ENCODE results near the gene MAP3K4.

MAP3K4 gene

DNA sequence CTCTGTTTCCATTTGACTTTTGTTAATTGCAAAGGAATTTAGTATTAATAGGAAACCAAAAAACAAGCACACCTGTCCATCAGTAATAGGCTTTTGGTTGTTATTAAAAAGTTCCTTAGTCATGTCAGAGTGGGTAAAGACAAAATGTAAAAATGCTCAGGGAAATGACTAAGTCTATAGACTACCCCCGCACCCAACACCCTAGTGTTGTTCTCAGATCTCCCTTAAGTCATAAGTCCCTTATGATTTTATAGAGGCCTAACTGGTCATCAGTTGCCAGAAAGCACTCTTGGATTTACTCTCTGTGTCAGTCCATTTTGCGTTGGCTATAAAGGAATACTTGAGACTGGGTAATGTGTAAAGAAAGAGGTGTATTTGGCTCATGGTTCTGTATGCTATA lies 52.8 kb downstream of the MAP3K4 start:
- no peaks in the 10 kb centered on the region for H3K4me1 ChIP-seq (ENCODE audit: control insufficient read depth, insufficient read depth, low read length)
- peaks cover 6% of the 10 kb centered on the region in 2 donors for H3K36me3 ChIP-seq (ENCODE audit: control insufficient read depth in 2 of 2, insufficient read depth in 2 of 2, low read length in 2 of 2)
- no peak overlapping the region for H3K4me3 ChIP-seq (ENCODE audit: low read length in 2 of 2)
- no peak overlapping the region for H3K27ac ChIP-seq (ENCODE audit: low read length)
- no peak overlapping the region for H3K9ac ChIP-seq (ENCODE audit: low read length in 2 of 2)
- no peaks in the 10 kb centered on the region for H3K27me3 ChIP-seq (ENCODE audit: control insufficient read depth in 1 of 2, insufficient read depth in 2 of 2, low read length in 2 of 2)
- H3K9me3 ChIP-seq (ENCODE audit: control insufficient read depth in 2 of 2, low read length in 2 of 2) = no peaks in the 10 kb centered on the region

DNA sequence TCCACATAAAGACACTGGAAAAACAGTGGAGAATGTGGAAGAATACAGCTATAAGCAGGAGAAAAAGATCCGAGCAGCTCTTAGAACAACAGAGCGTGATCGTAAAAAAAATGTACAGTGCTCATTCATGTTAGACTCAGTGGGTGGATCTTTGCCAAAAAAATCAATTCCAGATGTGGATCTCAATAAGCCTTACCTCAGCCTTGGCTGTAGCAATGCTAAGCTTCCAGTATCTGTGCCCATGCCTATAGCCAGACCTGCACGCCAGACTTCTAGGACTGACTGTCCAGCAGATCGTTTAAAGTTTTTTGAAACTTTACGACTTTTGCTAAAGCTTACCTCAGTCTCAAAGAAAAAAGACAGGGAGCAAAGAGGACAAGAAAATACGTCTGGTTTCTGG lies 57.1 kb downstream of the MAP3K4 start:
- Histone ChIP-seq H3K4me1 (ENCODE audit: control insufficient read depth, insufficient read depth, low read length) (no peaks in the 10 kb centered on the region), H3K27ac (ENCODE audit: low read length) (no peak overlapping the region), H3K9me3 (ENCODE audit: control insufficient read depth in 2 of 2, low read length in 2 of 2) (no peaks in the 10 kb centered on the region), H3K27me3 (ENCODE audit: control insufficient read depth in 1 of 2, insufficient read depth in 2 of 2, low read length in 2 of 2) (no peaks in the 10 kb centered on the region), H3K9ac (ENCODE audit: low read length in 2 of 2) (no peak overlapping the region), H3K4me3 (ENCODE audit: low read length in 2 of 2) (no peak overlapping the region), H3K36me3 (ENCODE audit: control insufficient read depth in 2 of 2, insufficient read depth in 2 of 2, low read length in 2 of 2) (peaks cover 3 to 5% of the 10 kb centered on the region in 2 donors)

DNA sequence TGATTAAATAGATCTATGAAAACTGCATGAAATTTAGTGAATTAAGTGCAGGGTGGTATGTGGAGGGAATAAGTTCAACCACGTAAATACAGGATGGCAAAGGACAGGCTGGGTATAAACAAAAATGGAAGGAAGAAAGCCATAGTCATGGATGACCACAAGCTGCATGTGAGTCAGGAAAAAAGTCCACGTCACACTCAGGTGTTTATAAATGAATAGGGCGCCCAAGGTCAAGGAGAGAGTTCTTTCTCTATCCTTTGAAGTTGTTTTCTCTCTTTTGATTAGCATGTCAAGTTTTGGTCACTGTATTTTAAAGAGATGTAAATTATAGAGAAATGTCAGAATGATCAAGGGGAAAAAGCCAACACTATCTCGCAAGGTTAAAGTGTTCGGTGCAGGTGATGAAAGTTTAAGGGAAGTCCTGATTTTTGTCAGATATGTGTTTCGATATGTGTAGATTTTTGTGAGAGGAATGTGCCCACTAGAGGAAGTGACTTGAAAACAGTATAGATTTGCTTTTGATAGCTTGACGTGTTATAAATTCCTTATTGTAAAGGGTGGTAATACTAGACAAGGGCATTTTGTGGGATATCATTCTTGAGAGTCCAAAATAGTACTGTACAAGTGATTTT lies 58.7 kb downstream of the MAP3K4 start:
- Histone ChIP-seq H3K9ac (ENCODE audit: low read length in 2 of 2) (no peak overlapping the region), H3K9me3 (ENCODE audit: control insufficient read depth in 2 of 2, low read length in 2 of 2) (no peaks in the 10 kb centered on the region), H3K4me3 (ENCODE audit: low read length in 2 of 2) (no peak overlapping the region), H3K27ac (ENCODE audit: low read length) (no peak overlapping the region), H3K4me1 (ENCODE audit: control insufficient read depth, insufficient read depth, low read length) (no peaks in the 10 kb centered on the region), H3K27me3 (ENCODE audit: control insufficient read depth in 1 of 2, insufficient read depth in 2 of 2, low read length in 2 of 2) (no peaks in the 10 kb centered on the region), H3K36me3 (ENCODE audit: control insufficient read depth in 2 of 2, insufficient read depth in 2 of 2, low read length in 2 of 2) (peaks cover 0 to 5% of the 10 kb centered on the region in 2 donors)

DNA sequence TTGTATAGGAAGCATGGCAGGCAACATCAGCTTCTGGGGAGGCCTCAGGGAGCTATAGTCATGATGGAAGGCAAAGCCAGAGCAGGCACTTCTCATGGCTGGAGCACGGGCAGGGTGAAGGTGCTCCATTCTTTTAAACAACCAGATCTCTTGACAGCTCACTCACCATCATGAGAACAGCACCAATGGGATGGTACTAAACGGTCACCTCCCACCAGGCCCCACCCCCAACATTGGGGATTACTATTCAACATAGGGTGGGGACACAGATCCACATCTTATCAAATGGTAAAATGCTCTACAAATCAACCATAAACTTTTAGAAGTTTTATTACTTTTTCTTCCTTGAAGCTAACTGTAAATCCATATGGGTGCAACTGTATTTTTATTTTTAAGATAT lies 61.5 kb downstream of the MAP3K4 start:
- H3K9me3 ChIP-seq (ENCODE audit: control insufficient read depth in 2 of 2, low read length in 2 of 2) = no peaks in the 10 kb centered on the region
- no peaks in the 10 kb centered on the region for H3K4me1 ChIP-seq (ENCODE audit: control insufficient read depth, insufficient read depth, low read length)
- no peak overlapping the region for H3K4me3 ChIP-seq (ENCODE audit: low read length in 2 of 2)
- H3K9ac ChIP-seq (ENCODE audit: low read length in 2 of 2) = no peak overlapping the region
- H3K27ac ChIP-seq (ENCODE audit: low read length) = no peak overlapping the region
- no peaks in the 10 kb centered on the region for H3K27me3 ChIP-seq (ENCODE audit: control insufficient read depth in 1 of 2, insufficient read depth in 2 of 2, low read length in 2 of 2)
- H3K36me3 ChIP-seq (ENCODE audit: control insufficient read depth in 2 of 2, insufficient read depth in 2 of 2, low read length in 2 of 2) = peaks cover 0 to 5% of the 10 kb centered on the region in 2 donors

DNA sequence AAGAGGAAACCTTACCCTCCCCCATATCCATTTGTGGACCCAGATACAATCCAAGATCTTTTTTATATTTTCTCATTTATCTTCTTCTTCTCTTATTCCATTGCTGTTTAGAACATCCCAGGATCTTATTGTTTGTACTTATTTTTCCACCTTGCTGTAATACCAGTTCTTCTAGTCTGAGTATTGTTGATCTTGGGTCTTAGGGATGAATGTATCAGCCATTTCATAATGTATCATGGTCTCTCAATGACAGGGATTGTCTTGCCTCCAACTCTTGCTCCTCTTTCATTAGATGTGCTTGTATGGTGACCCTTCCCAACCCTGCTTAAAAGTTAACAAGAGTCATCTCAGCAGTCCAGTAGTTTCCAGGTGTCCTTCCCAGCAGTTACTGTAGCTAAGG lies 63.3 kb downstream of the MAP3K4 start:
- Histone ChIP-seq H3K4me3 (ENCODE audit: low read length in 2 of 2) (no peak overlapping the region), H3K9me3 (ENCODE audit: control insufficient read depth in 2 of 2, low read length in 2 of 2) (no peaks in the 10 kb centered on the region), H3K27ac (ENCODE audit: low read length) (no peak overlapping the region), H3K4me1 (ENCODE audit: control insufficient read depth, insufficient read depth, low read length) (no peaks in the 10 kb centered on the region), H3K27me3 (ENCODE audit: control insufficient read depth in 1 of 2, insufficient read depth in 2 of 2, low read length in 2 of 2) (no peaks in the 10 kb centered on the region), H3K36me3 (ENCODE audit: control insufficient read depth in 2 of 2, insufficient read depth in 2 of 2, low read length in 2 of 2) (no peaks in the 10 kb centered on the region), H3K9ac (ENCODE audit: low read length in 2 of 2) (no peak overlapping the region)

DNA sequence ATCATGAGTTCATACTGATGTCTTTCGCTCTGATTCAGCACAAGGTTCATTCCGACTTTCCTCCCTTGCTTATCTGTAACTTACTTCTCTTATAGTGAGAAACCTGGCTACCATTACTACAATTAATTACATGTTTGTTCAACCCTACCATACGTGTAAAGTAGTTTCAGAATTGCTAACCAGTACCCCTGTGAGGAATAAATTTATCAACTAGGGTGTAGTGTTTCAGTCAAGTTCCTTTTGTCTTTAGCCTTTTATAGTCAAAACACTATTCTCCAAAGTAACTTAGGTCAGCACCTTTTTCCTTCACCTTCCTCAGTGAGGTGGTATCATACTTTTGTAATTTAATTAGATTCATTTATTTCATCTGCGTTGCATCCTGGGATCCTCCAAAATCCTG lies 64.9 kb downstream of the MAP3K4 start:
- H3K4me3 ChIP-seq (ENCODE audit: low read length in 2 of 2) = no peak overlapping the region
- no peak overlapping the region for H3K27ac ChIP-seq (ENCODE audit: low read length)
- H3K9me3 ChIP-seq (ENCODE audit: control insufficient read depth in 2 of 2, low read length in 2 of 2) = no peaks in the 10 kb centered on the region
- H3K36me3 ChIP-seq (ENCODE audit: control insufficient read depth in 2 of 2, insufficient read depth in 2 of 2, low read length in 2 of 2) = no peaks in the 10 kb centered on the region
- H3K4me1 ChIP-seq (ENCODE audit: control insufficient read depth, insufficient read depth, low read length) = no peaks in the 10 kb centered on the region
- no peak overlapping the region for H3K9ac ChIP-seq (ENCODE audit: low read length in 2 of 2)
- no peaks in the 10 kb centered on the region for H3K27me3 ChIP-seq (ENCODE audit: control insufficient read depth in 1 of 2, insufficient read depth in 2 of 2, low read length in 2 of 2)

DNA sequence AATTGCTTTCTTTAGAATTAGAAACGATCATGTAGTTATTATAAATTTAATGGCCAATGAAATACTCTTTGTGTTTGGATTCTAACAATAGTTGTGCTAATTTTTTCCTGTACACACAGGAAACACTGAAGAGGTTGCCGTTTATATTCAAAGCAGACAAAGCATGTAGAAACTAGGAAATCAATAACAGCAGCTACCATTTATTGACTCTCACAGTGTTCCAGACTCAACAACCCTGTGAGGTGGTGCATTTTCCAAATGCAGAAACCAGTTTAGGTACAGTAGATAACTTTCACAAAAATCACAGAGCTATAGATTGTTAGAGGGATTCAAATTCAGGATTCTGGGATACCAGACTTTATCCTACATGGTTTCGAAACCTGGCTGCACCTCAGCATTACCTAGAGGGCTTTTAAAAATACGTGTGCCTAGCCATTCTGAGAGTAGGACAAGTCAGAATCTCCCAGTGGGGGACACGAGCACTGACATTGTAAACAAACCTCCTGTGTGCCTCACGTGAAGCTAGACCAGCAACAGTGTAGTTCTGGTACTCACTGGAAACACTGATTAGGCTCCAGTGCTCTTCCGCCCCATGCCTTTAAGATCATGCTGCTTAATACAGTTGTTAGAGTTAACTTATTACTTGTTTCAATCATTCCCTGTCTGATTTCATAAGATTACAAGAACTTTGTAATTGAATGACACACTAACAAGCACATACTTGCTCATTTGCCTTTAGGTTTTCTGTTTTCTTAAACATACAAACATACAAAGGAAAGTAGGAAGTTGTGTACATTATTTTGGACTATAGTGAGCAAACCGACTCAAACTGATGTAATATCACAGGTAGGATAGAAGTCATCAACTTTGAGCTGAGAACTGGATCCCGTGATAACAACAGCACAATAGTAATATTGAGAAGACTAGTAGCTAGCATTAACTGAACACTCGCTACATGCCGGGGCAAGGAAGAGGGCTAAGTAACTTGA lies 65.8 kb downstream of the MAP3K4 start:
- no peaks in the 10 kb centered on the region for H3K4me1 ChIP-seq (ENCODE audit: control insufficient read depth, insufficient read depth, low read length)

DNA sequence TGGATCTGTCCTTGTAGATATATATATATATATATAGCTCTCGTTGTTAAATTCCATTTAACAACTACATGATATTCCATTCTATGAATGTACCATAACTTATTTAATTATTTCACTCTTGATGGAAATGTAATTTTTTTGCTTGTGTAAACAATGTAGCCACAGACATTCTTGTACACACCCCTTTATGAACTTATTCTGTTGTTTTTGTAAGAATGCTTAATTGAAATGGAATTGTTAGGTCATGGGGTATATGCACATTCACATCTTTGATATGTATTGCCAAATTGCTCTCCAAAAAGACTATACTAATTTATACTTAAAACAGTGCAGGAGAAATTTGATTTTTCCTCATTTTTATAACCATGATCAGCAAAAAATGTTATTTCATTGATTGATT lies 67.2 kb downstream of the MAP3K4 start:
- Histone ChIP-seq H3K4me1 (ENCODE audit: control insufficient read depth, insufficient read depth, low read length) (no peaks in the 10 kb centered on the region), H3K27ac (ENCODE audit: low read length) (no peak overlapping the region), H3K9ac (ENCODE audit: low read length in 2 of 2) (no peak overlapping the region), H3K27me3 (ENCODE audit: control insufficient read depth in 1 of 2, insufficient read depth in 2 of 2, low read length in 2 of 2) (no peaks in the 10 kb centered on the region), H3K36me3 (ENCODE audit: control insufficient read depth in 2 of 2, insufficient read depth in 2 of 2, low read length in 2 of 2) (no peaks in the 10 kb centered on the region), H3K9me3 (ENCODE audit: control insufficient read depth in 2 of 2, low read length in 2 of 2) (no peaks in the 10 kb centered on the region), H3K4me3 (ENCODE audit: low read length in 2 of 2) (no peak overlapping the region)

More for the DNA sequence above, 65.8 kb downstream of the MAP3K4 start:
- no peaks in the 10 kb centered on the region for H3K36me3 ChIP-seq (ENCODE audit: control insufficient read depth in 2 of 2, insufficient read depth in 2 of 2, low read length in 2 of 2)
- no peak overlapping the region for H3K9ac ChIP-seq (ENCODE audit: low read length in 2 of 2)
- no peak overlapping the region for H3K4me3 ChIP-seq (ENCODE audit: low read length in 2 of 2)
- H3K9me3 ChIP-seq (ENCODE audit: control insufficient read depth in 2 of 2, low read length in 2 of 2) = no peaks in the 10 kb centered on the region
- H3K27me3 ChIP-seq (ENCODE audit: control insufficient read depth in 1 of 2, insufficient read depth in 2 of 2, low read length in 2 of 2) = no peaks in the 10 kb centered on the region
- H3K27ac ChIP-seq (ENCODE audit: low read length) = no peak overlapping the region

DNA sequence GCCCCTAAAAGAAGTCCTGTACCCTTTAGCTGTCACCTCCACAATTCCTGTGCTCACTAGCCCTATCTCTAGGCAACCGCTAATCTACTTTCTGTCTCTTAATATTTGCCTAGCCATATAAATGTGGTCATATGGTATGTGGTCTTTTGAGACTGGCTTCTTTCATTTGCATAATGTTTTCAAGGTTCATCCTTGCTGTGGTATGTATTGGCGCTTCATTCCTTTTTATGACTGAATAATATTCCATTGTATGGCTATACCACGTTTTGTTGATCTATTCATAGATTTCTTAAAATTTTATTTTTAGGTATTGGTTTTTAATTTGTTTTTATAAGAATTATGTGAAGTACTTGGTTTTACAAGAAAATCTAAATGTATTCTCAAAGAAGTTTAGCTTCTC lies 70.0 kb downstream of the MAP3K4 start:
- Histone ChIP-seq H3K36me3 (ENCODE audit: control insufficient read depth in 2 of 2, insufficient read depth in 2 of 2, low read length in 2 of 2) (no peaks in the 10 kb centered on the region), H3K4me3 (ENCODE audit: low read length in 2 of 2) (no peak overlapping the region), H3K27ac (ENCODE audit: low read length) (no peak overlapping the region), H3K27me3 (ENCODE audit: control insufficient read depth in 1 of 2, insufficient read depth in 2 of 2, low read length in 2 of 2) (no peaks in the 10 kb centered on the region), H3K4me1 (ENCODE audit: control insufficient read depth, insufficient read depth, low read length) (no peaks in the 10 kb centered on the region), H3K9me3 (ENCODE audit: control insufficient read depth in 2 of 2, low read length in 2 of 2) (no peaks in the 10 kb centered on the region), H3K9ac (ENCODE audit: low read length in 2 of 2) (no peak overlapping the region)

DNA sequence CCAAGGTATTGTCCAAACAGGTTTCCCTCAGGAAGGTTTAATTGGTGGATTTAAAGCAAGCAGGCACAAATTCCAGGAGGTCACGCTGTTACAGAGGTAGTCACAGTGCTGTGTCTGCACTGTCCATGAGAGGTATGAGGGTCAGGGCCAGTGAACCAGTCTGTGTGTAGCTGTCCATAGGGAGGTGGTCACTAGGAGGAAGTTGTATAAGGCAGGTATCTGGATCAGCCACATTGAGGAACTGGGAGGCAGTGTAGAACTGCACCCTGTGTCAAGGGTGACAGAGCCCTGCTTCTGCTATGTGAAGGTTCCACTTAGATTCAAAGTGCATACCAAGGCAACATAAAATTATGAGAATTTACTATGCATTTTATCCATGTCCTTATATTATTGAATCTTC lies 73.3 kb downstream of the MAP3K4 start:
- Histone ChIP-seq H3K4me1 (ENCODE audit: control insufficient read depth, insufficient read depth, low read length) (no peaks in the 10 kb centered on the region), H3K4me3 (ENCODE audit: low read length in 2 of 2) (no peak overlapping the region), H3K27me3 (ENCODE audit: control insufficient read depth in 1 of 2, insufficient read depth in 2 of 2, low read length in 2 of 2) (no peaks in the 10 kb centered on the region), H3K36me3 (ENCODE audit: control insufficient read depth in 2 of 2, insufficient read depth in 2 of 2, low read length in 2 of 2) (no peaks in the 10 kb centered on the region), H3K27ac (ENCODE audit: low read length) (no peak overlapping the region), H3K9me3 (ENCODE audit: control insufficient read depth in 2 of 2, low read length in 2 of 2) (no peaks in the 10 kb centered on the region), H3K9ac (ENCODE audit: low read length in 2 of 2) (no peak overlapping the region)

DNA sequence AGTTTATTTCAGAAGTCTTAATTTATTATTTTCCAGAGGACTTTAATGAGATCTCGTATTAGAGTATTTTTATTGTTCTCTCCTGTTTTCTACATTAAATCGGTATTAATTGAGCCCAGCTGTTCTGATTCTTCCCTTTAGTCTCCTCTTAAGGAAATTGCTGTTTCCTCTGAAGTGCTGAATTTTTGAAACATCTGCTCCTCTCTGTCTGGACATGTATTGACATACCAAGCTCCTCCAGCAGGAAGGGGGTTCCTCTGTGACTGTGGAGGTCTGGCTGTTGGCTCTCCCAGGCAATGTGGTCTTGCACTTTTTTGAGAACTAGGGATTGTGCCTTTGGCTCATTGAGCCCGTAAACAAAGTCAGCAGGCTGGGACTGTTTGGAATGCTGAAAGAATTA lies 74.9 kb downstream of the MAP3K4 start:
- H3K9me3 ChIP-seq (ENCODE audit: control insufficient read depth in 2 of 2, low read length in 2 of 2) = no peaks in the 10 kb centered on the region
- H3K27me3 ChIP-seq (ENCODE audit: control insufficient read depth in 1 of 2, insufficient read depth in 2 of 2, low read length in 2 of 2) = no peaks in the 10 kb centered on the region
- H3K9ac ChIP-seq (ENCODE audit: low read length in 2 of 2) = no peak overlapping the region
- H3K4me1 ChIP-seq (ENCODE audit: control insufficient read depth, insufficient read depth, low read length) = no peaks in the 10 kb centered on the region
- H3K27ac ChIP-seq (ENCODE audit: low read length) = no peak overlapping the region
- peaks cover 0 to 7% of the 10 kb centered on the region in 2 donors for H3K36me3 ChIP-seq (ENCODE audit: control insufficient read depth in 2 of 2, insufficient read depth in 2 of 2, low read length in 2 of 2)
- no peak overlapping the region for H3K4me3 ChIP-seq (ENCODE audit: low read length in 2 of 2)

Measured in stomach smooth muscle (tissue), 2 donors.